H9 (cell line): ENCODE data around the gene RHBDF1. TPM values are rescaled to one million over a fixed set of nuclear protein-coding genes. Genes with fewer than 3 reads are reported as not detected.

Source experiments
- DNase-seq: peaks from one replicate; pipeline ENCODE4 v3.0.0-alpha.2; 2017
- H2AFZ ChIP-seq: one replicate; pipeline ENCODE4 v1.6.1; 2013; ENCODE audit warnings: mild to moderate bottlenecking, low read length, control low read depth, moderate library complexity
- H2AK5ac ChIP-seq: 2 replicates; pipeline ENCODE4 v1.6.1; 2013; ENCODE audit warnings: low read length, control low read depth, mixed read lengths; ENCODE audit not compliant: insufficient read length
- H2BK120ac ChIP-seq: one replicate; pipeline ENCODE4 v1.6.1; 2013; ENCODE audit warnings: low read depth, mild to moderate bottlenecking, low read length, control low read depth, inconsistent platforms; ENCODE audit not compliant: poor library complexity, severe bottlenecking
- H2BK12ac ChIP-seq: 2 replicates; pipeline ENCODE4 v1.6.1; 2013; ENCODE audit warnings: low read length, control low read depth, mixed read lengths, low read depth; ENCODE audit not compliant: insufficient read length
- H2BK15ac ChIP-seq: 2 replicates; pipeline ENCODE4 v1.6.1; 2013; ENCODE audit warnings: low read depth, low read length, control low read depth
- H2BK20ac ChIP-seq: one replicate; pipeline ENCODE4 v1.6.1; 2013; ENCODE audit warnings: low read depth, mild to moderate bottlenecking, low read length, control low read depth, inconsistent platforms; ENCODE audit not compliant: poor library complexity, severe bottlenecking
- H2BK5ac ChIP-seq: 2 replicates; pipeline ENCODE4 v1.6.1; 2013; ENCODE audit warnings: low read length, control low read depth, mixed read lengths; ENCODE audit not compliant: insufficient read length
- H3K14ac ChIP-seq: 2 replicates; pipeline ENCODE4 v1.6.1; 2013; ENCODE audit warnings: low read length, control low read depth; ENCODE audit not compliant: insufficient read depth
- H3K18ac ChIP-seq: 2 replicates; pipeline ENCODE4 v1.6.1; 2013; ENCODE audit warnings: low read depth, mild to moderate bottlenecking, mixed read lengths, low read length, control low read depth; ENCODE audit not compliant: insufficient read length
- H3K23ac ChIP-seq: 2 replicates; pipeline ENCODE4 v1.6.1; 2013; ENCODE audit warnings: low read length, control low read depth, mixed read lengths, low read depth; ENCODE audit not compliant: insufficient read length
- H3K23me2 ChIP-seq: 2 replicates; pipeline ENCODE4 v1.6.1; 2013; ENCODE audit warnings: low read depth, mild to moderate bottlenecking, mixed read lengths, low read length, control low read depth; ENCODE audit not compliant: insufficient read length, poor library complexity, severe bottlenecking
- H3K27ac ChIP-seq: 2 replicates; pipeline ENCODE4 v1.5.1; 2013; ENCODE audit warnings: low read length, control low read depth, mixed read lengths, low read depth; ENCODE audit not compliant: insufficient read length
- H3K27me3 ChIP-seq: 2 replicates; pipeline ENCODE4 v1.6.1; 2013; ENCODE audit warnings: low read length, control low read depth, inconsistent platforms; ENCODE audit not compliant: insufficient read depth
- H3K4ac ChIP-seq: 2 replicates; pipeline ENCODE4 v1.6.1; 2013; ENCODE audit warnings: low read depth, mild to moderate bottlenecking, control low read depth, inconsistent platforms, low read length, moderate library complexity
- H3K4me1 ChIP-seq: 2 replicates; pipeline ENCODE4 v1.6.1; 2013; ENCODE audit warnings: low read length, control low read depth, inconsistent platforms; ENCODE audit not compliant: insufficient read depth
- H3K4me2 ChIP-seq: 2 replicates; pipeline ENCODE4 v1.6.1; 2013; ENCODE audit warnings: low read length, control low read depth, mixed read lengths; ENCODE audit not compliant: insufficient read length, insufficient read depth
- H3K56ac ChIP-seq: 2 replicates; pipeline ENCODE4 v1.6.1; 2013; ENCODE audit warnings: low read depth, mild to moderate bottlenecking, mixed read lengths, low read length, control low read depth; ENCODE audit not compliant: insufficient read length
- H3K79me1 ChIP-seq: 2 replicates; pipeline ENCODE4 v1.6.1; 2013; ENCODE audit warnings: low read depth, mild to moderate bottlenecking, moderate library complexity, low read length, control low read depth, inconsistent platforms; ENCODE audit not compliant: insufficient read depth, poor library complexity, severe bottlenecking
- H3K79me2 ChIP-seq: 2 replicates; pipeline ENCODE4 v1.6.1; 2013; ENCODE audit warnings: low read length, control low read depth, inconsistent platforms; ENCODE audit not compliant: insufficient read depth
- H3K9ac ChIP-seq: 2 replicates; pipeline ENCODE4 v1.6.1; 2013; ENCODE audit warnings: low read length, control low read depth, mixed read lengths; ENCODE audit not compliant: insufficient read length; ENCODE audit errors: extremely low read depth
- H3K9me3 ChIP-seq: one replicate; pipeline ENCODE4 v1.6.1; 2013; ENCODE audit warnings: low read depth, low read length, inconsistent platforms; ENCODE audit not compliant: control insufficient read depth
- H3T11ph ChIP-seq: one replicate; pipeline ENCODE4 v1.6.1; 2013; ENCODE audit warnings: mild to moderate bottlenecking, low read length, control low read depth, inconsistent platforms
- H4K20me1 ChIP-seq: one replicate; pipeline ENCODE4 v1.6.1; 2013; ENCODE audit not compliant: control insufficient read depth, insufficient read length, insufficient read depth
- H4K5ac ChIP-seq: 2 replicates; pipeline ENCODE4 v1.6.1; 2013; ENCODE audit warnings: low read depth, mild to moderate bottlenecking, mixed read lengths, low read length, control low read depth; ENCODE audit not compliant: insufficient read length
- H4K8ac ChIP-seq: replicated peaks from 2 replicates; pipeline ENCODE4 v1.6.1; 2013; ENCODE audit warnings: low read length, control low read depth, mixed read lengths, low read depth; ENCODE audit not compliant: insufficient read length
- H4K91ac ChIP-seq: 2 replicates; pipeline ENCODE4 v1.6.1; 2013; ENCODE audit warnings: low read depth, mild to moderate bottlenecking, moderate library complexity, mixed read lengths, low read length, control low read depth; ENCODE audit not compliant: insufficient read length
- H3K27ac Mint-ChIP-seq, 3 experiments: 2 replicates in 2 of 3; 3 replicates in 1 of 3; pipeline ENCODE4 v1.8.0; 2020 to 2021; ENCODE audit warnings: mixed read lengths in 3 of 3, mild to moderate bottlenecking in 1 of 3, moderate library complexity in 1 of 3
- H3K27me3 Mint-ChIP-seq: 2 replicates; pipeline ENCODE4 v1.8.0; 2021; ENCODE audit warnings: low read depth, mild to moderate bottlenecking, moderate library complexity, mixed read lengths
- H3K36me3 Mint-ChIP-seq, 3 experiments: 2 replicates in 2 of 3; 3 replicates in 1 of 3; pipeline ENCODE4 v1.8.0; 2020 to 2021; ENCODE audit warnings: low read depth in 3 of 3, mixed read lengths in 3 of 3; ENCODE audit not compliant: insufficient read depth in 1 of 3
- H3K4me1 Mint-ChIP-seq, 2 experiments: 2 replicates each; pipeline ENCODE4 v1.8.0; 2020; ENCODE audit warnings: mixed read lengths in 2 of 2
- H3K4me3 Mint-ChIP-seq, 2 experiments: 2 replicates in 1 of 2; 3 replicates in 1 of 2; pipeline ENCODE4 v1.8.0; 2020 to 2021; ENCODE audit warnings: mild to moderate bottlenecking in 2 of 2, mixed read lengths in 2 of 2, moderate library complexity in 1 of 2
- H3K9me3 Mint-ChIP-seq, 2 experiments: 2 replicates in 1 of 2; 3 replicates in 1 of 2; pipeline ENCODE4 v1.8.0; 2020; ENCODE audit warnings: mild to moderate bottlenecking in 2 of 2, mixed read lengths in 2 of 2, moderate library complexity in 1 of 2
- WGBS: extraction: QIAGEN DNeasy Blood & Tissue Kit; methylation state at CpG from one replicate; pipeline ENCODE4 v1.1.7; 2013; ENCODE audit warnings: missing lambda C conversion rate, low lambda C conversion rate, mixed read lengths; ENCODE audit not compliant: insufficient read length; ENCODE audit errors: extremely low coverage; 5-methylcytosine and 5-hydroxymethylcytosine counted together
- total RNA-seq: library from RNA; stranded (reverse); gene quantifications from 2 replicates; pipeline ENCODE4 v1.2.1, GENCODE V29; 2021
- TF ChIP-seq, protein P1 (sequence below): fragments of 200-600 bp; sonication (generic); conservative IDR thresholded peaks from 3 replicates; pipeline ENCODE4 v1.8.0; 2021; ENCODE audit warnings: antibody characterized with exemption, mild to moderate bottlenecking

Gene RHBDF1
- total RNA-seq, 1 experiment from 2014 or later: 34.6 TPM

DNA sequence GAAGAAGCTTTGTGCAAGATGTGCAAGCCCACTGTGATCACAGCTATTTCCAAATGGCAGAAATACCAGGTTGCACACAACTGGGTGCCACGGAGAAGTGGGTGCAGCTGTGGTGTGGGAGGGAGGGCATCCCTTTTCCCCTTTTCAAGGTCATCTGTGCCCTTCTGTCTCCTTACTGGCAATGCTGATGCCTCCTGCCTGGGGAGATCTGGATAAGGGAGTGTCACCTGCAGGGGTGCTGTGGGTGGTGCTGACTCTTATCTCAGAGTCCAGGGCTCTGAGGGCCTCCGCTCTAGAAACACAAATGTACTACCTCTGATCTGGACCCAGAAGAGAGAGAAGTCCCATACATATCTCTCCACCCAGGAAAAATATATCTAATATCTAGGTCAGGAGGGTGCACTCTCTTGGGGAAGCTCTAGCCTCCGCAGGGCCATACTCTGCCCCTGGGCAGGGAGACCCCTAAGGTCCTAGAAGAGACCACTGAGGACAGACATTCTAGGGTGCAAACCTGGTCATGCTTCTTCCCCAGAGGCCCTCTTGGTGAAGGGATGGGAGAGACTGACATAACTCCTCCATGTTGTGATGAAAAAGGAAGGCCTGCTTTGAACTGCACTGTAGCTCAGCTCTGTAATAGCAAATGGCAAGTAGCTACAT, 47.5 kb upstream of the RHBDF1 start:
- no peak overlapping the region for H4K8ac ChIP-seq
- Mint-ChIP-seq H3K27ac (no peak overlapping the region), H3K36me3 (peaks cover 0 to 15% (median 15%) of the 10 kb centered on the region in 3 experiments; a peak in 5 of 7 replicates), H3K27me3 (no peaks in the 10 kb centered on the region), H3K9me3 (no peaks in the 10 kb centered on the region), H3K4me3 (no peak overlapping the region), H3K4me1 (no peaks in the 10 kb centered on the region)
- H3K79me1 ChIP-seq: no peaks in the 10 kb centered on the region
- H4K5ac ChIP-seq: no peak overlapping the region
- H3K56ac ChIP-seq: no peak overlapping the region
- H3K4me1 ChIP-seq: no peaks in the 10 kb centered on the region
- no peak overlapping the region for H2BK5ac ChIP-seq
- no peaks in the 10 kb centered on the region for H3K9me3 ChIP-seq
- H3K4me2 ChIP-seq: no peak overlapping the region
- no peaks in the 10 kb centered on the region for H4K20me1 ChIP-seq
- no peak overlapping the region for H2BK20ac ChIP-seq
- H3K9ac ChIP-seq: no peak overlapping the region
- H3K27me3 ChIP-seq: no peaks in the 10 kb centered on the region
- no peaks in the 10 kb centered on the region for H3K23me2 ChIP-seq
- no peak overlapping the region for H4K91ac ChIP-seq
- H3K79me2 ChIP-seq: no peaks in the 10 kb centered on the region
- no peak overlapping the region for H3K27ac ChIP-seq
- H2BK120ac ChIP-seq: no peak overlapping the region
- H2AFZ ChIP-seq: no peak overlapping the region
- DNase-seq: no peak
- H2BK15ac ChIP-seq: no peak overlapping the region
- no peak overlapping the region for H3K23ac ChIP-seq
- TF ChIP-seq, protein P1, sequence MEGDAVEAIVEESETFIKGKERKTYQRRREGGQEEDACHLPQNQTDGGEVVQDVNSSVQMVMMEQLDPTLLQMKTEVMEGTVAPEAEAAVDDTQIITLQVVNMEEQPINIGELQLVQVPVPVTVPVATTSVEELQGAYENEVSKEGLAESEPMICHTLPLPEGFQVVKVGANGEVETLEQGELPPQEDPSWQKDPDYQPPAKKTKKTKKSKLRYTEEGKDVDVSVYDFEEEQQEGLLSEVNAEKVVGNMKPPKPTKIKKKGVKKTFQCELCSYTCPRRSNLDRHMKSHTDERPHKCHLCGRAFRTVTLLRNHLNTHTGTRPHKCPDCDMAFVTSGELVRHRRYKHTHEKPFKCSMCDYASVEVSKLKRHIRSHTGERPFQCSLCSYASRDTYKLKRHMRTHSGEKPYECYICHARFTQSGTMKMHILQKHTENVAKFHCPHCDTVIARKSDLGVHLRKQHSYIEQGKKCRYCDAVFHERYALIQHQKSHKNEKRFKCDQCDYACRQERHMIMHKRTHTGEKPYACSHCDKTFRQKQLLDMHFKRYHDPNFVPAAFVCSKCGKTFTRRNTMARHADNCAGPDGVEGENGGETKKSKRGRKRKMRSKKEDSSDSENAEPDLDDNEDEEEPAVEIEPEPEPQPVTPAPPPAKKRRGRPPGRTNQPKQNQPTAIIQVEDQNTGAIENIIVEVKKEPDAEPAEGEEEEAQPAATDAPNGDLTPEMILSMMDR: no peak
- no peak overlapping the region for H3K14ac ChIP-seq
- whole genome bisulfite sequencing: no CpG with 5 or more reads among the region's 3 CpGs
- H3T11ph ChIP-seq: no peak overlapping the region
- H2AK5ac ChIP-seq: no peak overlapping the region
- H3K18ac ChIP-seq: no peak overlapping the region
- H2BK12ac ChIP-seq: no peak overlapping the region
- H3K4ac ChIP-seq: no peak overlapping the region
